Central memory CD4-positive, alpha-beta T cell (primary cell): Measurements from ENCODE around the gene HMX3.
"Not testable (repeated sequence)": the region's sequence is repeated elsewhere in the genome, so short reads cannot be mapped to it uniquely, and the experiment has no call there.

ENCODE experiments used
- DNase-seq: peaks from one replicate; pipeline ENCODE4 v3.0.0; 2022

HMX3 gene

DNA sequence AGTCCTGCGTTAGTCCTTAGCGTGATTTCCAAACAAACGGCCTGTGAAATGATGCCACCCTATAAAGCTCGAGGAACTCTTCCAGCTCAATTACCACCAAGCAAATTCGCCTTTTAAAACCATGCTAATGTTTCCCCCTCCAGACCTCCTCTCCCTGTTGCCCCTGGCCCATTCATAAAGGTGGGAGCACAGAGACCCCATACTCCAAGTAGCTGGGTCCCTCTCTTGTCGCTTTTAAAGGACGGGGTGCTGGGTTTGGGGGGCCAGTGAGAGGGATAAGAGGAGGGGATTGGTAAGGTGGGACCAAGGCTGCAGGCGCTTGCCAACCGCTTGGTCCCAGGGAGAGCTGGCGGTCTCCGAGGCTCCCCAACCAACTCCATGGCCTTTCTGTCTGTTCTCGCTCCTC, 13.4 kb downstream of the HMX3 start:
- no peak for DNase-seq

DNA sequence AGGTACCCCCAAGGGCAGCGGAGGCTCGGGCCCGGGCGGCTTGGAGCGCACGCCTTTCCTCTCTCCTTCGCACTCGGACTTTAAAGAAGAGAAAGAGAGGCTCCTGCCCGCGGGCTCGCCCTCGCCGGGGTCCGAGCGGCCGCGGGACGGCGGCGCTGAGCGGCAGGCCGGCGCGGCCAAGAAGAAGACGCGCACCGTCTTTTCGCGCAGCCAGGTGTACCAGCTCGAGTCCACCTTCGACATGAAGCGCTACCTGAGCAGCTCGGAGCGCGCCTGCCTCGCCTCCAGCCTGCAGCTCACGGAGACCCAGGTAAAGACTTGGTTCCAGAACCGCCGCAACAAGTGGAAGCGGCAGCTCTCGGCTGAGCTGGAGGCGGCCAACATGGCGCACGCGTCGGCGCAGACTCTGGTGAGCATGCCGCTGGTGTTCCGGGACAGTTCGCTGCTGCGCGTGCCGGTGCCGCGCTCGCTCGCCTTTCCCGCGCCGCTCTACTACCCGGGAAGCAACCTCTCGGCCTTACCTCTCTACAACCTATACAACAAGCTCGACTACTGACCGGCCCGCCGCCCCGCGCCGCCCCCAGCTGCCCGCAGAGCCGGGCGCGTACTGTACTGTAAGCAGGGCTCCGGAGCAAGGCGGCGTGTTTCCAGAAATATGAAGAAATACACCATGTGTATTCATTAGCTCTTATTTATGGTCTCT, 13.9 kb downstream of the HMX3 start:
- DNase-seq, result no peak

DNA sequence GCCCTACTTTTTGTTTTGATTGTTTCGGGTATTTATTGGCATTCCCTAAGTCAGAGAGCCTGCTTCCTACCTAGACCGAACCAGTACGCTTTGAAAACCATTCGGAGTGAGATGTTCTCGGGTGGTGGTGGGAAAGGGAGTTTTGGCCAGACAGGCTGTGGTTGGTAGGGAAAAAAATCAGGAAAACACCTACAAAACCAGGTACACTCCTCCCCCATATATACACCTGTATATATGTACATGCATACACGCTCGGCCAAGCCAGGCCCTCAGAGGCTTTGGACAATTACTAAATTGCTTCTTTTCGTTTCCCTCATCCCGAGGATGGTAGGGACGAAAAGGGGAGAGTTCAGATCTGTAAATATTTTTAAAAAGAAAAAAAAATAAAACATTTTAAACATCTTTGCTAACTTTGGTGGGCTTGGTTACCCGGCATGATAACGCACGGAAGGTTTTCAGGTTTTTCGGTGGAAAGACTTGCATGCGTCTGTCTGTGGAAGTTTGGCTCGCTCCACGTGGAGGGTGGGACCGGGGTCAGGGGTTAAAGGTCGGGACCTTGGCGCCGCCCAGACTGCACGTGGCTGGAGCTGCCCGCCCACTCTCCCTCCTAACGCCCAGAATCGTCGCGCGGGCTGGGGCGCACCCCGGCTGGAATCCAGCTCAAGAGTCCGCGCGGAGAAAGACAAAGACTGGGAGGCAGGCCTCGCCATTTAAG, 14.7 kb downstream of the HMX3 start:
- DNase-seq, result no peak

DNA sequence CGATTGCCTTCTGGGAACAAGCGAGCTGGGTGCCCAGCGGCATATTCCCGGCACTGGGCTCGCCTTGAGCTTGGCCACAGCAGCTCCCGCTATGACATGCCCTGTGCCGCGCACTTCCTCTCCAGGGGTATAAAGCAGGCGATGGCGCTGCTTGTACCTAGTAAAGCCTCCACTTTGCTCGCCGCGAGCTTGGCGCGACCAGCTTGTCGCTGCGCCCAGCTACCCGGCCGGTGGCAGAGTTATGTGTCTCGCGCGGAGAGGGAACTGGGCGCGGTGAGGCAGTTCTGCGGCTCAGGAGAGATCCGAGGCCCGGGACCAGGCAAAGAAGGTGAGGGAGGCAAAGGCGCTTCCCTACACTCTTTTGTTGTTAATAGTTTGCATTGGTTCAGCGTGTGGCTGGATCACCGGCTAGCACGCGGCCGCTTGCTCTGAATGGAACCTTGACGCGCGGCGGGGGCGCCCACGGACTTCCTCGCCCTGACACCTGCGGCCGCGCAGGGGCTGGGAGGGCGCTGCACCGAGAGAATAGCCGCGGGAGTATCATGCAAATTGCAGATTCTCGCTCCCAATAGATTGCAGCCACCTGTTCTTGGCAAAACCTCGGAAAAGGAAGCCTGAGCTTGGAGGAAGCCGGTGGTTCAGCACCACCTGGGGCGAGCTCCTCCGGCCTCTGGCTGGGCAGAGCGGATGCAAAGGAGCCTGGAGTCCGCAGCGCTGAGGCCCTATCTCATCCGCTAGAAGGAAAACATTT, 15.4 kb downstream of the HMX3 start:
- no peak for DNase-seq

DNA sequence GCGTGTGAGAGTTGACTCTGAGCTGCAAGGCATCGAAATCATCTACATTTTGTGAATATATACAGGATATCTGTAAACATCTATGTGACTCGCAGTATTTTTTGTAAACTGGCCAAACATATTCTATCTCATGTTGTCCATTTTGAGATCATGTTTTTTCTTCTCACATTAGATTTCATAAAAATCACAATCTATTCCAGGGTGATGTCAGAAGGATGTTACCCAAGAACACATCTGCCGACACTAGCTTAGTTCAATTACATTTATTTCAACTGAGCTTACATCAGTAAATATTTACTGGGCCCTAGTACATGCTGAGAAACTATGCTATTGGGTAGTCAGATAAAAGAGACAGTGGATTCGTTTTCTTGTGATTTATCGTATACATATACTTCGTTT, 16.0 kb downstream of the HMX3 start:
- DNase-seq, result no peak

DNA sequence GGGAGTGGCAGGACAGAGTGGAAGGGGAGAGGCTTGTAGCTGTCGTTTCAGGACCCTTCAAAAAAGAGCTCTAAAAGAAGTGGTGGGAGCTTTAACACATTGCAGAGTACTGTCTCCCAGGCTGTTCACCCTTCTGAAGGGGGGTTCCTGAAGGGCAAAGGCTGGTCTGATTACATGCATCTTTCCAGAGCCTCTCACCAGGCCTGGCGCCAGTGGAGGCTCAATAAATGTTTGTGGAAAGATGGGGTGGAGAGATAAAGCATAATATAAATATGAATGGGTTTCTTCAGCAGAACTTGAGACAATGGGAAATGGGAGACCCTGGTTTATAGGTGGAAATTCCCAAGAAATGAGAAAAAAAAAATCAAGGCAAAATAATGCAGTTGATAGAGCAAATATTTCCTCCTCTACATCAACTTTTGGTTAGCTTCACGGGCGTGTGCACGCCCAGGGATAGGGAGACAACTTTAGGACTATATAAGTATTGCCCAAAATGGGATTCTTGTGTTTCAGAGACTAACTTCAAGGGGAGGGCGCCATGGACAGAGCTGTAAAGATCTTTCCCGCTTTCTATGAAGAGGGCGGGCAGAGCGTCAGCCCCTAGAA, 17.8 kb downstream of the HMX3 start:
- DNase-seq, result no peak

DNA sequence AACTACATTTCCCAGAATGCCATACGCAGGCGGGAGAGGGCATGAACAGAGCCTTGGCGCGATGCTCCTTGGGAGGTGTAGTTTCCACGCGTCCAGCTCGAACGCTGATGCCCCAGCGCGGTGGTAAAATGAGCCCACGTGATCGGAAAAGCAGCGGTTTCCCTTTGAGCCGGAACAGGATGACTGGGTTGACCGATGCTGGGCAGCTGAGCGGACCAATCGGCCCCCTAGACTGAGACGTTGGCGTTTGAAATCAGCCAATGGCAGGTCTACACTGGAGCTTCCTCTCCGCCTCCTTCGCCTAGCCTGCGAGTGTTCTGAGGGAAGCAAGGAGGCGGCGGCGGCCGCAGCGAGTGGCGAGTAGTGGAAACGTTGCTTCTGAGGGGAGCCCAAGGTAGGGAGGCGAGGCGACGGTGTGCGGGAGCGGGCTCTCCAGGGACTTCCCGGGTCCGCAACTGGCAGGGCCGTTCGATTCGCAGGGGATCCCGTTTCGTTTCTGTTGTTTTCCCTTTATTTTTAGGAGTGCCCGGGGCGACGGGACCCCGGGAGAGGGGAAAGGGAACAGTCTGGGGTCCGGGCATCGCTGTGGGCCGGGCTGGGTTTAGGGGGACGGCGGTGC, 18.4 kb downstream of the HMX3 start, which contains the start of gene BUB3:
BUB3 (plus strand) TSS at position 311 of the 619 bp plus-strand sequence. CDS start 516 bp downstream, outside the sequence.
- peak; percentile 95 for DNase-seq

DNA sequence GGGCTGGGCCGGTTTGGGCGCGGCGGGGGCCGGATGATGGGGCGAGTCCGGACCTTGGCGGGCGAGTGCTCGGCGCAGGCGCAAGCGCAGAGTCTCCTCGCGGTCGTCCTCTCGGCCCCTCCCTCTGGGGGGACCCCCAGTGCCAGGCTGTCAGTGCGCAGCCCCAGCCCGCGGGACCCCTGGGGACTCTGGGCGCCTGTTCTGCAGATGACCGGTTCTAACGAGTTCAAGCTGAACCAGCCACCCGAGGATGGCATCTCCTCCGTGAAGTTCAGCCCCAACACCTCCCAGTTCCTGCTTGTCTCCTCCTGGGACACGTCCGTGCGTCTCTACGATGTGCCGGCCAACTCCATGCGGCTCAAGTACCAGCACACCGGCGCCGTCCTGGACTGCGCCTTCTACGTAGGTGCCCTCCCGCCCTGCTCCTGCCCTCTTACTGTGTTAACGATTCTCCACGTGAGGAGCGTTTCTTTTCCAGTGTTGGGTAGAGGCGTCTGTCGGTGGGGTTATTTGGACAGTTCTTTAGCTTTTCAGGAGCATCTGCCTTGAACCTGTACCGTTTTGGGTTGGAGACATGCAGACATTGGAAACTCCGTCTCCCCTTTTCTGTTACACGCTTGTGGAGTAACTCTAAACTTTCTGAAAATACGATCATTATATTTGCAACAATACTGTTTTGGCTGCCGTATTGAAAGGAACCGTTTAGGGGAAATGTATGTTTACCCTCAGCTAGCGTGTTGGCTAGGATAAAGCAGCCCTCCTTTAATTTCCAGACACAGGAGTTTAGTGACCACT, 19.1 kb downstream of the HMX3 start:
- no peak for DNase-seq

DNA sequence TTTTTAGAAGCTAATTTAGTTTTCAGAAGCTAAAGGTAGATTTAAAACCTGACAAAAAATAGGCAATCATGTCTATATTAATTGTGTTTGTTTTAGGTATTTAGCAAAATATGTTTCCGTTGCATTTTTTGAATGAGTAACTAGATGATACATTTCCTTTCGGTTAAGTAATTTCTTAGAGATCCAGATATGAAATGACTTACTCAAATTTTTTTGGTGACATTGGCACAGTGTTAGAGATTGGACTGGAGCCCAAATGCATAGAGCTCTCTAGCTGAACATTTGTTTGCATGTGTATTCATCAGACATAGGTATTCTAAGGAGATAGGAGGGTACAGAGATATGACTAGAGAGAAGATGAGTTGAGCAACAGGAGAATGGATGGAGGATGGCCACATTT, 20.3 kb downstream of the HMX3 start:
- DNase-seq, result no peak

DNA sequence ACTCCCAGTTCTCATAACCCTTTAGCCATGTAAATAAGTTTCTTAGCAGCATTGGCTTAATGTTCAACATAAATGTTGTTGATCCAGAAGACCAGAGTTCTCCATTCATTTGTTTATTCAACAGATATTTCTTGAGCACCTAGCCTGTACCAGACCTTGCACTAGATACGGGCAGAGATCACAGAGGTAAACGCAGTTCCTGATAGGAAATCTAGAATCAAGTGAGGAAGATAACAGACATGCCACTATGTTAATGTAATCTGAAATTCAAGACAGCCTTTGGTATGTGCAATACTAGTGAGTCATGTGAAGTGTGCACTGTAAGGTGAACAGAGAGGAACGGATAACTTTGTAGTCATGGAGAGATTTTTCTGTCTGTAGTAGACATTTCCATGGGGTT, 21.4 kb downstream of the HMX3 start:
- no peak for DNase-seq

DNA sequence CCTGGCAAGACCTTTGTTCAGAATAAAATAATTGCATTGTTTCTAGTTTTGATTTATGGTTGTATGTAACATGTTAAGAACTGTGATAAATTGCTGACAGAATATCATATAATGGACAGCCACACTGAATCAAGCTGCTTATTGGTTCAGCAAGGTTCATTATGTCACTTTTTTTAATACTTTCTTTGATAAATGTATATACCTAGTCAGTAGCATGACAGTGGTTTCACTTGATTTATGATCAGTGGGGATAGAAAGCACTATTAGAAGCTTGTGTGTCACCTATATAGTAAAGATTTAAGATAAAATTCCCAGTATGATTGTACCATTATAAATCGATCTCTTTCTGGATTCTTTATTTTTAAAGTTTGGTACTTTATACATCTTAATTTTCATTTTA, 22.9 kb downstream of the HMX3 start:
- DNase-seq, result no peak

DNA sequence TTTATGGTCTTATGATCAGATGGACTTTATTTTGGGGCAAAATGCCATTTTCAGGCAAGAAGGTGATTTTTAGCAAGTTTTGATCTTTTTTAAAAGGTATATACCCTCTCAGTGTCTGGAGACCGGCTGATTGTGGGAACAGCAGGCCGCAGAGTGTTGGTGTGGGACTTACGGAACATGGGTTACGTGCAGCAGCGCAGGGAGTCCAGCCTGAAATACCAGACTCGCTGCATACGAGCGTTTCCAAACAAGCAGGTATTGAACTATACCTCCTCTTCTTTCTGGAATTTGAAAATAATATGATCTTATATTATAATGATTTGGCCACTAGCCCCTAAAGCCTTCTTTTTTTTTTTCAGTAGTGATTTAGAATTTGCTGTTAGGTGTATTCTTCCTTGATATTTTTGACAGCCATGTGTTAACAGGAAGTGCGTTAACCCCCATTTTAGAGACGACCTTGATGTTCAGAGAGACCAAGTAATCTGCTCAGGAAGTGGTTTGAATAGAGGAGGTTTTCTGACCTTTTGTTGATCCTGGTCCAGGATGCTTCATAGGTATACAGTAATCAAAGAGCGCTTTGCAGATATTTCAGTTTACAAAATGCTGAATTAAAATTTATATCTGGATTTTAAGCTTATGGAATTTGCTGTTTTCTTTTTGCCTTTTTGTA, 24.7 kb downstream of the HMX3 start:
- peak; percentile 74 for DNase-seq

DNA sequence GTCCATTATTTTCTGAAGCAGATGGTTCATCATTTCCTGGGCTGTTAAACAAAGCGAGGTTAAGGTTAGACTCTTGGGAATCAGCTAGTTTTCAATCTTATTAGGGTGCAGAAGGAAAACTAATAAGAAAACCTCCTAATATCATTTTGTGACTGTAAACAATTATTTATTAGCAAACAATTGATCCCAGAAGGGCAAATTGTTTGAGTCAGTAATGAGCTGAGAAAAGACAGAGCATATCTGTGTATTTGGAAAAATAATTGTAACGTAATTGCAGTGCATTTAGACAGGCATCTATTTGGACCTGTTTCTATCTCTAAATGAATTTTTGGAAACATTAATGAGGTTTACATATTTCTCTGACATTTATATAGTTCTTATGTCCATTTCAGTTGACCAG, 28.5 kb downstream of the HMX3 start:
- DNase-seq, result no peak

DNA sequence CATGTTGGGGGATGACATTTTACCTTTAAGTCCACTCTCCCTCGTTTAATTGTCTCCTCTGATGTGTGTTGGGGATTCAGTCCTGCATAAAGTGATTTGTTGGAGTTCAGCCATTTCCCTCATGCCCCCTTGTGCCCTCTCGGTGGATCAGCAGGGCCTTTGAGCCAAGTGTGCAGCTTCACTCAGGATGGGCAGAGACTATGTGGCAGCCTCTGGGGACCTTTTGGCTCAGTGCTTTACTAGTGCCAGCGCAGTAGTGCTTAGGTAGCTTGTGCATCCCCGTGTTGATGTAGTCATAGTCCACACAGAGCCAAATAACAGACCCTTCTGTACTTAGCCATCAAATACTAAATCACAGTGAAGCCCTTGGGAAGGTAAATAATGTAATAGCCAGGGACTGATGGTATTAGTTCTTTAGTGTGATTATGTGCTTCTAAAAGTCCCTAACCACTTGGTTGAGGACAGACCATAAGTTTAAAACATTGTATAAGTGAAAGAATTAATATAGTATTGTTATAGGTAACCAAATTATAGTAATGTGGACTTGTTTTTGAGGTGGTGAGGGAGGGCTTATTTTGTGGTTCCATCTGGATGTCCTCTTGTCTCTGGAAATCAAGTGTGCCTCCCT, 29.8 kb downstream of the HMX3 start:
- DNase-seq, result no peak

DNA sequence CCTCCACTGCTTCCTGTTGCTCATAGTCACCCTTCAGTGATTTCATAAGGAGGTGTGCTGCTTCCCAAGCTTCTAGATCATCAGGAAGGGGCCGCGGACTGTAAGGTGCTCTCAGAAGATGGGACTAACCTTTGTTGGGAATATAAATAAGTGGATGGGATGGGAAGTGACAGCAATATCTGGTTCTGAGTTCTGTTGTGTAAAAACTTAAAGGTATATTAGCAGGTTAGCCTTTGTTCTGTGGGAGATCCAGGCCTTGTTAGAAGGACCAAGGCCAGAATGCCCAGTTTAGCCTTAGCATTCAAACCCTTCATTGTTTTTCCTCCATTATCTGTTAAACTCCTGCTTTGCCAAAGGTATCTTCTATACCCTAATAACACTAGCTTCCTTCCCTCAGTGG, 30.8 kb downstream of the HMX3 start:
- no peak for DNase-seq

DNA sequence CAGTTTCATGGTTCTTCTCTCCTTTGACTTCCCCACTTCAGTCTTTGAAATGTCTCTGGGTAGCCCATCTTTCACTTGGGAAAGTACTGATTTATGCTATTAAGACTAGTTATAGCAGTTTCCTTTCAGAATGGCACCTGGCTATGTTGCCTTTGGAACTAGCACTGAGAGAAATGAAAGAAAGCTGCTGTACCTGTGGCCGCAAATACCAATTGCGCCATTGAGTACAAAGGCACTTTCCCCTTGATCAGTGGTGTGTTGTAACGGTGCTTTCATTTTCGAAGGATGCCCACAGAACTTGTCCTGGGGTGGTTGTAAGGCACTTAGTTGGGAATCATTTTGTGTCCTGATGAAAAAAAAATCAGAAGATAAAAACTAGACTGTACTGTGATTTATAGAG, 35.2 kb downstream of the HMX3 start:
- DNase-seq, result no peak

DNA sequence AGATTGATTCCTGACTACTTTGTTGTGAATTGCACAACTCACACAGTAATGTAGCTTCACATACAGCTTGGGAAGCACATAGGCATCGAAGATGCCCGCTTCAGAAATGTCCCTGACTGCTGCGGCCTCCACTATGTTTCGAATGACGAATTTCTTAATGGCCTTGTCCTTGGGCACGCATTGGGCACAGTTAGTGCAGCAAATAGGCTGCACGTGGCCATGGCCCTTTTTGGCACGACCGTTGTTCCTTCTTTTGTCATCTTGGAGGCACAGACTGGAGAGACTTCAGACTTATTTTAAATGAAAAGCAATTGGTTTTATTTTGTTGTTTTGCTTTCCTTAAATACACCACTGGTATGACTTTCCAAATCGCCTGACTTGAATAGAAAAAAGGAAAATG, 35.8 kb downstream of the HMX3 start:
- not testable (repeated sequence) for DNase-seq

DNA sequence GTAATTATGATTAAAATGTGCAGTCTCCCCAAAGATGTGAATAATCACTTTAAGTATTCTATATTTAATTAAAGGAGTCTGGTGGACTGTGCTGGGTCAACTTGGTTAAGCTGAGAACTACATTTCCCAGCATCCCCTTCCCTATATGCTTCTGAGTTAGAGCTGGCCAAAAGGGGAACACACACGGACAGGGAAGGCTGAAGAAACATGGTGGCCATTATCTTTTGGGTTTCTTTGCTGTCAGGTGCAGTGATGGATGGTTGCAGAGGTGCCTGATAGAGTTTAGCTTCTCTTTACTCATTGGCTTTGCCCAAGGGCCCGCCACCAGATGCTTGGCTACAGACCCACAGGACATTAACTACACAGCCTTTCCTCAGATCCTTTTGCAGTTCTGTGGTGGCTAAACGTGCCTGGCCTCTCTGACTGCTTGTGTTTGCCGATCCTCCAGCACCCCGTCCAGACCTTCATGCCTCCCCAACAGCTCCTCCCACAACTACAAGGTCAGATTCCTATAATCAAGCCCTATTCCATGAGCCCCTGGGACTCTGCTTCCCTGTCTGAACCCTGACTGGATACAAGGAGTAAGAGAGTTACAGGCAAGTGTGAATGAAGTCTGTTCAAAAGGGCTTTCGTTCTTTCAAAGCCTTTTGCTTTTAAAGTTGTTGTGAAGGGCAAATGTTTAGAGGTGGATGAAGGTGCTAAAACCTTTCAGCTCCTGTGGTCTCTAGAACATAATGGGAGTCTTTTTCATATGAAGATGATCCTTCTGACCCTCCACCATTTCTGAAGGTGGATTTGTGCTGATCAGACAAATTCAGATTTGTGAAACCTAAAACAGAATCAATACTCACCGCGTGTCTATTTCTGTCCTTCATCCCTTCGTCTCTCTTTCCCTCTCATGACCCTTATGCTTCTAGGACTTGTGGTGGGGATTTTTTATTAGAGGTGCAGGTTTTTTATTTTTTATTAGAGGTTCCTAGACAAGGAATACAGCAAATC, 39.9 kb downstream of the HMX3 start:
- no peak for DNase-seq

DNA sequence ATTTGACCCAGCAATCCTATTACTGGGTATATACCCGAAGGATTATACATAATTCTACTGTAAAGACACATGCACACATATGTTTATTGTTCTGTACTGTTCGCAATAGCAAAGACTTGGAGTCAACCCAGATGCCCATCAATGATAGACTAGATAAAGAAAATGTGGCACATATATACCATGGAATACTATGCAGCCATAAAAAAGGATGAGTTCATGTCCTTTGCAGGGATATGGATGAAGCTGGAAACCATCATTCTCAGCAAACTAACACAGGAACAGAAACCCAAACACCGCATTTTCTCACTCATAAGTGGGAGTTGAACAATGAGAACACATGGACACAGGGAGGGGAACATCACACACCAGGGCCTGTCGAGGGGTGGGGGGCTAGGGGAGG, 42.6 kb downstream of the HMX3 start:
- not testable (repeated sequence) for DNase-seq
